NB4 (cell line): ENCODE measurements around the gene EIPR1.

ENCODE experiments used
- CTCF ChIP-seq: IDR thresholded peaks from one replicate; pipeline ENCODE4 v1.5.1; 2012; ENCODE audit warnings: low read depth, low read length
- POLR2A ChIP-seq: IDR thresholded peaks from 2 replicates; pipeline ENCODE4 v1.6.1; 2011; ENCODE audit warnings: mild to moderate bottlenecking; ENCODE audit not compliant: insufficient read length; ENCODE audit errors: extremely low read depth

GRCh38 chr2:3223080-3223923, 154.3 kb downstream of the EIPR1 start:
- TF ChIP-seq POLR2A, result no peak
- TF ChIP-seq CTCF, result no peak
